ENCODE data around the gene ORC1.

GRCh38 chr1:52435211-52435610 is 31.0 kb upstream of the ORC1 start:
- TF ChIP-seq EZH2 (IDR thresholded peaks at IDR 0.05; ENCODE audit: insufficient read depth, poor library complexity, severe bottlenecking): no peak
- no peak for TF ChIP-seq EZH2phosphoT487 (IDR thresholded peaks at IDR 0.05; ENCODE audit: insufficient read depth, low read depth)
